Measurements from ENCODE around the gene GRID2.

The GRID2 gene

GRCh38 chr4:93444860-93445259 lies 1141.1 kb downstream of the GRID2 start:
- no peak for DNase-seq

DNA sequence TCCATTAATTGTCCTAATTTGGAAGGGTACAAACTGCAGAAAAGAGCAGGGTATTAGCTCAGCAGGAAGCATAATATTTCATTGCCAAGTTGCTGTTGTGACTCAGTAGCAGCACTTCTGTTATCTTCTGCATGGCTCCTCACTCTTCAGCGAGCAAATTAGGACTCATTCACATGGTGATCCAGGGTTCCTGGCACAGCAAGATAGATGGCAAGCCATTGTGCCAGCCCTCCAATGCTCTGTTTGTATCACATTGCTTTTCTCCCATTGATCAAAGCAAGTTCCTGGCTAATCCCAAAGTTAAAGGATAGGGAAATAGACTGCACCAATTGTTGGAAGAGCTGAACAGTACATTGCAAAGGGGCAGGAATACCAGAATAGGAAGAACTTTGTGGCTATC lies 1142.3 kb downstream of the GRID2 start:
- no peak for DNase-seq

DNA sequence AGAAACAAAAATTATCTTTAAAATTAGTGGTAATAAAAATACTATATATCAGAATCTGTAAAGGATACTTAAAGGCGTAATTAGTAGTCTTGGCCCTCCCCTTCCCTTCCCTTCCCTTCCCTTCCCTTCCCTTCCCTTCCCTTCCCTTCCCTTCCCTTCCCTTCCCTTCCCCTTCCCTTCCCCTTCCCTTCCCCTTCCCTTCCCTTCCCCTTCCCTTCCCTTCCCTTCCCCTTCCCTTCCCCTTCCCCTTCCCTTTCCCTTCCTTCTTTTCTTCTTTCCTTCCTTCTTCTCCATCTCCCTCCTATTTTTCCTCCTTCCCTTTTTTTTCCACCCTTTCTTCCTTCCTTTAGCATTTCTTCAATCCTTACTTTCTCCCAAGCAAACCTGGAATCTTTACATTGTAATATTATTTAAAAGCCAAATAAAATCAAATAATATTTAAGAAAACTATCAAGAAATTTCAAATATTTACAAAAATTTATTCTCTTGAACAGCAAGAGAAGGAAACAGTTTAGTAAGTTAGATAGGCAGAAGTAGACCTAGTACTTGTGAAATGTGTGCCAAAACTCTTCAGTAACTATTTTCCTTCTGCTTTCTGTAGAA lies 1145.0 kb downstream of the GRID2 start:
- DNase-seq: no peak

DNA sequence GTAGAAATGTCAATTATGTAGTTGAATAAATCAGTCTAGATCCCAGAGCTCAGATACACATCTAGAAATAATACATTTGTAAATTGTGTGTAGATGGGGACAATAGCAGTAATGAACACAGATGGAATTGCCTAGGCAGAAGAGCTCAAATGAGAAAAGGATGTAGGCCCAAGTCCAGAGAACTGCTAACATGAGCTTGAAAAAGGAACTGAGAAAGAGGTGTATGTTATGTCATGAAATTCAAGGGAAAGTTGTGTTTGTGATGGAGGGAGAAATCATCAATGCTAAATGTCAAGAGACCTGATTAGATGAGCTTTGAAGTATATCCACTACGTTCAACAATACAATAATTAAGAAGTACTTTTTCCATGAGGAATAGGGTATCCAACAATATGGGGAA lies 1148.2 kb downstream of the GRID2 start:
- DNase-seq: no peak

DNA sequence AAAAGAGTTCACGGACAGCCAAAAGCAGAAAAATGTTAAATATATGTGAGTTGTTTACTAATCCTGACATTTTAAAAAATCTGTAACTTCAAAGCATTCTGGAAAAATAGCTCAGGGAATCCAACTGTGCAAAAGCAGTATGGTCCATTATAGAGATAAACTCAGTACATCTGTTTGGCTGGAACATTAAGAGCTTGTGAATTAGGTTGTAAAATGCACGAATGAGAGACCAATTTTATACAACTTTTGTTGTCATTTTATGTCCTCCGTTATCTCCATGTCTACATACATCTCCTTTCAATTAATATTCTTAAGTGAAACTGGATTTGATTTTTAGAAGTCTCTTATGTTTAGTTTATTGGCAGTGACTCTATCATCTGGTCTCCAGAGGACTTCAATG lies 1157.8 kb downstream of the GRID2 start:
- DNase-seq: no peak

DNA sequence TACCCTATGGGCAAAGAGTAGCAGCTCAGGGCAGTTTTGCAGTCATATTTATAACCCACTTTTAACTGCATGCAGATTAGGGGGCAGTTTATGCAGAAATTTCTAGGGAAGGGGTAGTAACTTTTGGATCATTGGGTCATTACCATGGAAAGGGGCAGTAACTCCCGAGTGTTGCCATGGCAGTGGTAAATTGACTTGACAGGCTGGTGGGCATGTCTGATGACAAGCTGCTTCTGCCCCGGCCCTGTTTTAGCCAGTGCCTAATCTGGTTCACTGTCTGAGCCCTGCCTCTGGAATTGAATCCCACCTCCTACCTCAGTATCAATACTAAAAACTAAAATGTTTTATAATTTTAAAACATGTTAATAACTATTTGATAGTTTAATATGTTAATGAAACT lies 1162.7 kb downstream of the GRID2 start:
- no peak for DNase-seq

GRCh38 chr4:93467484-93468155 lies 1163.9 kb downstream of the GRID2 start:
- no peak for DNase-seq

- DNase-seq: no peak
These were observed 1165.8 kb downstream of the GRID2 start for GRCh38 chr4:93469560-93469959.

DNA sequence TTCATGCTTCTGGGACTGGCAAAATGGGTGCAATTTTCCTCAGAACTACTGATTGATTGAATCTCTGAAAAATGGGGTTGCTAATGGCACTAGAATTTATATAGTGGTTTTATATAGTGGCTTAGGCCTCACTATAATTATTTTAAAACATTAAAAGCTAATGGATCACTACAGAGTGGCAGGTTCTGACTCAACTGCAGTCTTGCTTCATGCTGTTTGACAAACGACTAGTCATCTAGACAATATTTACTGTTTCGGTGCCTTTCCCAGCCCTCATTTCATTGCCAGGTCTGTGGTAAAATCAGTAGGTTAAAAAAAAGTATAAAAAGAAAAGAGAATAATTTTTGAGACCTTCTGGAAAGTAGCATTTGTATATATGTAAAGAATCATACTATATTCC lies 1172.0 kb downstream of the GRID2 start:
- DNase-seq: no peak

DNA sequence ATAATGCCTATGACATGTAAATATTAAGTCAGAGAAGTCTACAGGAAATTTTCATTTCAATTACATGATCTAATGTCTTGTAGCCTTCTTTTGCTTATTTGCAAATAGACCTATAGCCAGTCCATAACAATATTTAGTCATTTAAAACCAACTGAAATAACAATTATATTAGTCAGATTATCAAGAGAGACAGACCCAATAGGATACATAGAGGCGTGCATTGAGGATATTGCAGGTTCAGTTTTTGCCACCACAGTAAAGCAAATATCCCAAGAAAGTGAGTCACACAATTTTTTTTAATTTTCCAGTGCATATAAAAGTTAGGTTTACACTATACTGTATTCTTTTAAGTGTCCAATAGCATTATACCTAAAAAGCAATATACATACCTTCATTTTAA lies 1175.0 kb downstream of the GRID2 start:
- no peak for DNase-seq

GRCh38 chr4:93480452-93480851 lies 1176.7 kb downstream of the GRID2 start:
- no peak for DNase-seq

GRCh38 chr4:93495346-93495745 lies 1191.6 kb downstream of the GRID2 start:
- DNase-seq: no peak

- DNase-seq: no peak
These were observed 1197.5 kb downstream of the GRID2 start for GRCh38 chr4:93501244-93501643.

DNA sequence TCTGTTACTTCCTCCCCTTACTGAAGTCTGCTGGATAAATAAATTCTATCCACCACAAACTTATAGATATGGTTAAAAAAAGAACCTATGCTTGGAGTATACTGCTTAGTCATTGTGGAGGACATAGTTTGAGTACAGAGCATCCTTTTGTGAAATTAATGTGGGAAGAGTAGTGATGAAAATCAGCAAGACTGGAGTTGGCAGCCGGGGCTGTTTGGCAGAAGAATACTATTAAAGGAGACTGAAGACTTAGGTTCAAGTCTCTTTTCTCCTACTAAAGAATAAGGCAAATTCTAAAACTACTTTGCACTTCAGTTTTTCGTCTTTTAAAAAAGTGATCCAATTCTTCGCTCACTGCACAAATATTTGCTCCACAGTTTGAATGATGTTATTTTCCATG lies 1198.2 kb downstream of the GRID2 start:
- no peak for DNase-seq

- no peak for DNase-seq
These were observed 1199.2 kb downstream of the GRID2 start for GRCh38 chr4:93502991-93503390.

- no peak for DNase-seq
These were observed 1210.1 kb downstream of the GRID2 start for GRCh38 chr4:93513851-93514250.

DNA sequence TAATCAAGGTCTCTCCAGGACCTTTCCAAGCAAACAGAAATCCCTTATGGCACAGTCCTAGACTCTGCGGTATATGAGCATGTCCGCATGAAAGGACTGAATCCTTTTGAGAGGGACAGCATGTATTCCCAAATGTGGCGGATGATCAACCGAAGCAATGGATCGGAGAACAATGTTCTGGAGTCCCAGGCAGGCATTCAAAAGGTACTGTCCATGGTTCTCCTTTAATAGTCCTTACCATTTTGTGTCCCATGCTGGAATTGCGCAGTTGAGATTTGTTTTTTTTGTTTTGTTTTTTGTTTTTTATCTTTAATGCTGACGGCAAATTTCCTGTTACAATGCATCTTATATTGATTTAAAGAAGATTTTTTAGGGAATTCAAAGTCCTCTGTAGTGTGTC lies 1211.4 kb downstream of the GRID2 start:
- no peak for DNase-seq

- DNase-seq: no peak
These were observed 1226.1 kb downstream of the GRID2 start for GRCh38 chr4:93529692-93530372.

- DNase-seq: no peak
These were observed 1228.5 kb downstream of the GRID2 start for GRCh38 chr4:93532234-93532633.

- DNase-seq: no peak
These were observed 1236.8 kb downstream of the GRID2 start for GRCh38 chr4:93540562-93540961.

- no peak for DNase-seq
These were observed 1258.1 kb downstream of the GRID2 start for GRCh38 chr4:93561842-93562241.

DNA sequence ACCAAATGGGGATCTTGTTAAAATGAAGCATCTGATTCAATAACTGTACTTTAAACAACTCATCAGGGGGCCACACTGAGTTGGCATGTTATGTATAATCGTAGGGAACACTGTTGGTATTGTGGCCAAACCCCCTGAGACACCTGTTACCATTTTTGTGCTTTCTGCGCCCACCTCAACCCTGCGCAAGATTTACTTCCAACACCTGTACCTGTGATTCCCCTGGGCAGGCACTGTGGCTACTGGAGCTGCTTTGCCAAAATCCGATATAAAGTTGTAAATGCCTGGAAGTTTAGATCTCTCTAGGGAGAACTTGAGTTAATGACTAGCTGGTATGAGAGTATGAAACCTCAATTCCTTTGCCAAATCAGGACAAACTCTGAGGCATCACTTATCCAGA lies 1265.0 kb downstream of the GRID2 start:
- DNase-seq: no peak

GRCh38 chr4:93573285-93573684 lies 1269.5 kb downstream of the GRID2 start:
- no peak for DNase-seq

GRCh38 chr4:93578942-93579341 lies 1275.2 kb downstream of the GRID2 start:
- no peak for DNase-seq

DNA sequence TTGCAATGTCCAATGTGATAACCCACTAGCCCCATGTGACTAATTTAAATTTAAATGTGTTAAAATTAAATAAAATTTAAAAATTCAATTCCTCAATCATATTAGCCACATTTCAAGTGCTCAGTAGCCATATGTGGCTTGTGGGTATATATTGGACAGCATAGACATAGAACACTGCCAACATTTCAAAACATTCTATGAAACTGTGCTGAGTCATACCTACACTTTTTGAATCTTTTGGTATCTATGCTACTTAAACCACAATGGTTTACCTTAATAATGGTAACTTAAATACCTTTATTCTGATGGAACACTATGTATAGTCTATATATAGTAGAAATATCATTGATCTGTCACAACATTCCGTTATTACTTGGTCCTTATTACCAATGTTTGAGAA lies 1301.4 kb downstream of the GRID2 start:
- DNase-seq: no peak
